Heart left ventricle (tissue), 13 donors: ENCODE measurements around the gene SUMF2.

Experiments
- POLR2A ChIP-seq, 2 donors: fragments of 450-650 bp; IDR thresholded peaks; one replicate each; pipeline ENCODE4 v1.6.1; 2017; ENCODE audit warnings: antibody characterized with exemption in 2 of 2, mild to moderate bottlenecking in 2 of 2, moderate library complexity in 2 of 2
- TF ChIP-seq, protein P1 (sequence below), 12 donors: fragments of 200-600 bp; sonication (generic) in 4 of 12; IDR thresholded peaks; one replicate each; pipeline versions ENCODE4 v1.5.0 to v1.8.0; 2018 to 2022; ENCODE audit warnings: antibody characterized with exemption in 12 of 12, mild to moderate bottlenecking in 5 of 12
- donor health status: ischemic (EF 13 %, LVEDD 7.1; RV severe dilation, severe dysfunction).
- donor health status: DM: no; HTN: yes; CAD: no.
- donor health status: DM: no; HTN: no; CAD: no.
- donor health status: ischemic (EF 25% LVEDD 6.9; RV normal size, moderate dysfunction).
- donor health status: ischemic (EF 25% LVEDD 5.7; RV mildly dilated, moderate dysfunction).
- donor health status: ischemic (EF 35%, LVEDD 5.7; RV mildly dilated, moderate dysfunction).
- donor health status: nonischemic (EF 11% LVEDD 7.7; RV severe dilation, severe dysfunction).
- donor health status: DM: yes; HTN: yes; CAD: no.
- donor health status: PGD.
- donor health status: ischemic (EF 29% LVEDD 5.4; RV normal size, mild dysfunction).
- donor health status: nonischemic (EF 23%, LVEDD 6.1; RV moderate dilation, normal function).

- TF ChIP-seq, protein P1, sequence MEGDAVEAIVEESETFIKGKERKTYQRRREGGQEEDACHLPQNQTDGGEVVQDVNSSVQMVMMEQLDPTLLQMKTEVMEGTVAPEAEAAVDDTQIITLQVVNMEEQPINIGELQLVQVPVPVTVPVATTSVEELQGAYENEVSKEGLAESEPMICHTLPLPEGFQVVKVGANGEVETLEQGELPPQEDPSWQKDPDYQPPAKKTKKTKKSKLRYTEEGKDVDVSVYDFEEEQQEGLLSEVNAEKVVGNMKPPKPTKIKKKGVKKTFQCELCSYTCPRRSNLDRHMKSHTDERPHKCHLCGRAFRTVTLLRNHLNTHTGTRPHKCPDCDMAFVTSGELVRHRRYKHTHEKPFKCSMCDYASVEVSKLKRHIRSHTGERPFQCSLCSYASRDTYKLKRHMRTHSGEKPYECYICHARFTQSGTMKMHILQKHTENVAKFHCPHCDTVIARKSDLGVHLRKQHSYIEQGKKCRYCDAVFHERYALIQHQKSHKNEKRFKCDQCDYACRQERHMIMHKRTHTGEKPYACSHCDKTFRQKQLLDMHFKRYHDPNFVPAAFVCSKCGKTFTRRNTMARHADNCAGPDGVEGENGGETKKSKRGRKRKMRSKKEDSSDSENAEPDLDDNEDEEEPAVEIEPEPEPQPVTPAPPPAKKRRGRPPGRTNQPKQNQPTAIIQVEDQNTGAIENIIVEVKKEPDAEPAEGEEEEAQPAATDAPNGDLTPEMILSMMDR (IDR thresholded peaks at IDR 0.05), result no peak
- TF ChIP-seq POLR2A (IDR thresholded peaks at IDR 0.05), result no peak
Observed at GRCh38 chr7:56023500-56023899, 40.6 kb upstream of the SUMF2 start.
